ENCODE data around the gene SYNE1.
A peak's percentile ranks its signal among the peaks of the same experiment; 100 is the strongest.
"Not testable (repeated sequence)": the region's sequence is repeated elsewhere in the genome, so short reads cannot be mapped to it uniquely, and the experiment has no call there.

The SYNE1 gene

GRCh38 chr6:152368751-152369624 is 268.2 kb downstream of the SYNE1 start:
- DNase-seq = no peak

- DNase-seq = no peak
Measured at GRCh38 chr6:152364866-152365265, 272.3 kb downstream of the SYNE1 start.

GRCh38 chr6:152360034-152360433 is 277.1 kb downstream of the SYNE1 start:
- DNase-seq = no peak

GRCh38 chr6:152356662-152357061 is 280.5 kb downstream of the SYNE1 start:
- peak; percentile 34 for DNase-seq

- peak; percentile 37 for DNase-seq
Measured at GRCh38 chr6:152356016-152356415, 281.1 kb downstream of the SYNE1 start.

GRCh38 chr6:152355166-152355565 is 282.0 kb downstream of the SYNE1 start:
- no peak for DNase-seq

GRCh38 chr6:152353440-152353839 is 283.7 kb downstream of the SYNE1 start:
- no peak for DNase-seq

- DNase-seq = no peak
Measured at GRCh38 chr6:152351742-152352141, 285.4 kb downstream of the SYNE1 start.

- no peak for DNase-seq
Measured at GRCh38 chr6:152351110-152351509, 286.1 kb downstream of the SYNE1 start.

GRCh38 chr6:152348116-152348515 is 289.0 kb downstream of the SYNE1 start:
- DNase-seq = no peak

- no peak for DNase-seq
Measured at GRCh38 chr6:152343735-152344360, 293.3 kb downstream of the SYNE1 start.

GRCh38 chr6:152341596-152341995 is 295.6 kb downstream of the SYNE1 start:
- DNase-seq = no peak

GRCh38 chr6:152338335-152339125 is 298.6 kb downstream of the SYNE1 start:
- DNase-seq = peak; percentile 19

- no peak for DNase-seq
Measured at GRCh38 chr6:152334555-152334954, 302.6 kb downstream of the SYNE1 start.

- DNase-seq = no peak
Measured at GRCh38 chr6:152330961-152331360, 306.2 kb downstream of the SYNE1 start.

- no peak for DNase-seq
Measured at GRCh38 chr6:152329638-152330448, 307.3 kb downstream of the SYNE1 start.

- not testable (repeated sequence) for DNase-seq
Measured at GRCh38 chr6:152328200-152328599, 309.0 kb downstream of the SYNE1 start.

GRCh38 chr6:152323376-152323775 is 313.8 kb downstream of the SYNE1 start:
- DNase-seq = no peak

- no peak for DNase-seq
Measured at GRCh38 chr6:152318278-152318677, 318.9 kb downstream of the SYNE1 start.

- DNase-seq = peak; percentile 71
Measured at GRCh38 chr6:152316024-152316423, 321.1 kb downstream of the SYNE1 start.

- DNase-seq = no peak
Measured at GRCh38 chr6:152314483-152314832, 322.7 kb downstream of the SYNE1 start.
